ENCODE results near the gene XRCC6. TPM values are rescaled to one million over a fixed set of nuclear protein-coding genes. Genes with fewer than 3 reads are reported as not detected.
A peak's percentile ranks its signal among the peaks of the same experiment; 100 is the strongest.
"Not testable (repeated sequence)": the region's sequence is repeated elsewhere in the genome, so short reads cannot be mapped to it uniquely, and the experiment has no call there.

XRCC6 gene
- total RNA-seq, 2 donors from 2014 or later: 283 to 423 TPM

DNA sequence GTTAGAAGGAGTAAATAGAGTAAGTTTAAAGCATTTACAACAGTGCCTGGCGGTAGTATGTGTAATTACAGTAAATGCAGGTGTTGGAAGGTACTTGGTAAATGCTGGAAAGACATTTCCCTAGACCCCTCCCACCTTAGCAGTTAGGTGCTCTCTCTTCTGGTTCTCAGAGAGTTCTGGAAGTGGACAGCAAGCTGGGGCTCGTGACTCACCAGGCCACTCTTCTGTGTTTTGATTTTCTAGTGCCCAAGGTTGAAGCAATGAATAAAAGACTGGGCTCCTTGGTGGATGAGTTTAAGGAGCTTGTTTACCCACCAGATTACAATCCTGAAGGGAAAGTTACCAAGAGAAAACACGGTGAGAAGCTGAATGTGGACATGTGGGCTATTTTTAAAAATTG is 40.0 kb downstream of the XRCC6 start:
- no peaks in the 10 kb centered on the region for H3K9me3 Mint-ChIP-seq
- no peak for DNase-seq (ENCODE audit: low spot score in 2 of 2)
- H3K27ac Mint-ChIP-seq: peak overlapping the region; percentile 50 to 89
- H3K36me3 Mint-ChIP-seq: peaks cover 11 to 16% of the 10 kb centered on the region in 2 donors
- ATAC-seq: no peak

- DNase-seq (ENCODE audit: low spot score in 2 of 2): no peak
- peaks cover 11 to 16% of the 10 kb centered on the region in 2 donors for H3K36me3 Mint-ChIP-seq
- ATAC-seq: no peak
- H3K27ac Mint-ChIP-seq: no peak overlapping the region
- no peaks in the 10 kb centered on the region for H3K9me3 Mint-ChIP-seq
Measured at GRCh38 chr22:41661713-41662112, 40.6 kb downstream of the XRCC6 start.

DNA sequence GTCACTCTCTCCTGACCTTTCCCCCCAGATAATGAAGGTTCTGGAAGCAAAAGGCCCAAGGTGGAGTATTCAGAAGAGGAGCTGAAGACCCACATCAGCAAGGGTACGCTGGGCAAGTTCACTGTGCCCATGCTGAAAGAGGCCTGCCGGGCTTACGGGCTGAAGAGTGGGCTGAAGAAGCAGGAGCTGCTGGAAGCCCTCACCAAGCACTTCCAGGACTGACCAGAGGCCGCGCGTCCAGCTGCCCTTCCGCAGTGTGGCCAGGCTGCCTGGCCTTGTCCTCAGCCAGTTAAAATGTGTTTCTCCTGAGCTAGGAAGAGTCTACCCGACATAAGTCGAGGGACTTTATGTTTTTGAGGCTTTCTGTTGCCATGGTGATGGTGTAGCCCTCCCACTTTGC is 42.5 kb downstream of the XRCC6 start:
- not testable (repeated sequence) for H3K9me3 Mint-ChIP-seq
- H3K27ac Mint-ChIP-seq: peak overlapping the region; percentile 26 to 86

DNA sequence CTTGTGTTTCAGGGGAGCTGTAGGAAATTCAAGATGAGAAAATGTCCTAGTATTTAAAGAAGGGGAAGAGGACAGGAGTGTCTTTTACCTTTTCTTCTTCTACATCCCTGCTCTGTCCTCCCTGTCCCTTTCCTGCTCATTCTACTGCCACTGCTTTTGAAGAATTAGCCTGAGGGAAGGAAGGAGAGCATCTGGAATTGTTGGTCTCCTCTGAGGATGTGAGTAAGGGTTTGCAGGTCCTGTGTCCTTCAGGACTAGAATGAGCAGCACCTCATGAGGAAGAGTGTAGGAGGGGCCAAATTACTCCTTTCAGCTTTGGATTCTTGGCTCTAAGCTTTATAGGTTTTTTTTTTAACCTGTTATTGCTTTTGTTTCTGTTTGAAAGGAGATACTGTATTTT is 43.4 kb downstream of the XRCC6 start:
- Mint-ChIP-seq H3K27ac (peak overlapping the region; percentile 31 to 86), H3K36me3 (peaks cover 11 to 16% of the 10 kb centered on the region in 2 donors), H3K9me3 (no peaks in the 10 kb centered on the region)
- no peak for ATAC-seq
- DNase-seq (ENCODE audit: low spot score in 2 of 2): no peak

More for the DNA sequence above, 42.5 kb downstream of the XRCC6 start:
- peaks cover 11 to 16% of the 10 kb centered on the region in 2 donors for H3K36me3 Mint-ChIP-seq
- not testable (repeated sequence) for DNase-seq (ENCODE audit: low spot score in 2 of 2); ATAC-seq

- H3K9me3 Mint-ChIP-seq: no peaks in the 10 kb centered on the region
- H3K27ac Mint-ChIP-seq: peak overlapping the region in 1 of 2 donors; percentile 86
- peaks cover 9 to 15% of the 10 kb centered on the region in 2 donors for H3K36me3 Mint-ChIP-seq
- no peak for ATAC-seq
- DNase-seq (ENCODE audit: low spot score in 2 of 2): no peak
Measured at GRCh38 chr22:41664951-41665350, 43.9 kb downstream of the XRCC6 start.

DNA sequence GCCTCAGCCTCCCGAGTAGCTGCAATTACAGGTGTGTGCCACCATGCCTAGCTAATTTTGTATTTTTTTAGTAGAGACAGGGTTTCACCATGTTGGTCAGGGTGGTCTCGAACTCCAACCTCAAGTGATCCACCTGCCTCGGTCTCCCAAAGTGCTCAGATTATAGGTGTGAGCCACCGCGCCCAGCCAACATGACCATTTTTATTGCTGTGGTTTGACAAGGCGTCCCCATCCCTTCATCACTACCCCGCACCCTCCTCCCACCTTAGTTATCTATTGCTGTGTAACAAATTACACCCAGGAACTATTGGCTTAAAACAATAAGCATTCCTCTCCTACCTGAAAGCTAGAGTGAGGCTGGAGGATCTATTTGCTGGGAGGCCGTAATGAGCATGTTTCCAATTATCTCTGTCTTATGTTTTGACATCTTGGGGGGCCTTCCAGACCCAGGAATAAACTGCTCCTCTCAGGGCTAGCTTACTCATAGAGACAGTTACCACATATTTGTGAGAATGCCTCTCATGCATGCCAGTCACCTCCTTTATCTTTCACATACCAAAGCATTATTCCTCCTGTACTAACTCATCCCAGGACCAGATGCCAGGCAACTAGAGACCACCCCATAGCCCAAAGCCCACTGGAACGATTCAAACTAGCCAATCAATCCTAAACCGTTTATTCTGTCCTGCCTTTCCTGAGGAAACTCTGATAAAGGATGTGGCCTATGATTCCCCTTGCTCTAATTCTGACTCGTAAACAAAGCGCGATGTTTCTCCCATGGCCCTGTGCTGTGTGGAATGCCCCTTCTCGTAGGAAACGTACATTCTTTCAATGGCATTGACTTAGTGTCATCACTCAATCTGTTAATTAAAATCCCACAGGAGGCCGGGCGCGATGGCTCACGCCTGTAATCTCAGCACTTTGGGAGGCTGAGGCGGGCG is 48.1 kb downstream of the XRCC6 start:
- Mint-ChIP-seq H3K36me3 (peaks cover 0 to 4% of the 10 kb centered on the region in 2 donors), H3K9me3 (no peaks in the 10 kb centered on the region), H3K27ac (peak overlapping the region in 1 of 2 donors; percentile 46)
- ATAC-seq (no peak), DNase-seq (ENCODE audit: low spot score in 2 of 2) (no peak)

GRCh38 chr22:41672096-41672495 is 51.0 kb downstream of the XRCC6 start:
- not testable (repeated sequence) for ATAC-seq; H3K27ac Mint-ChIP-seq; H3K9me3 Mint-ChIP-seq; DNase-seq (ENCODE audit: low spot score in 2 of 2)
- H3K36me3 Mint-ChIP-seq: peaks cover 0 to 12% of the 10 kb centered on the region in 2 donors

DNA sequence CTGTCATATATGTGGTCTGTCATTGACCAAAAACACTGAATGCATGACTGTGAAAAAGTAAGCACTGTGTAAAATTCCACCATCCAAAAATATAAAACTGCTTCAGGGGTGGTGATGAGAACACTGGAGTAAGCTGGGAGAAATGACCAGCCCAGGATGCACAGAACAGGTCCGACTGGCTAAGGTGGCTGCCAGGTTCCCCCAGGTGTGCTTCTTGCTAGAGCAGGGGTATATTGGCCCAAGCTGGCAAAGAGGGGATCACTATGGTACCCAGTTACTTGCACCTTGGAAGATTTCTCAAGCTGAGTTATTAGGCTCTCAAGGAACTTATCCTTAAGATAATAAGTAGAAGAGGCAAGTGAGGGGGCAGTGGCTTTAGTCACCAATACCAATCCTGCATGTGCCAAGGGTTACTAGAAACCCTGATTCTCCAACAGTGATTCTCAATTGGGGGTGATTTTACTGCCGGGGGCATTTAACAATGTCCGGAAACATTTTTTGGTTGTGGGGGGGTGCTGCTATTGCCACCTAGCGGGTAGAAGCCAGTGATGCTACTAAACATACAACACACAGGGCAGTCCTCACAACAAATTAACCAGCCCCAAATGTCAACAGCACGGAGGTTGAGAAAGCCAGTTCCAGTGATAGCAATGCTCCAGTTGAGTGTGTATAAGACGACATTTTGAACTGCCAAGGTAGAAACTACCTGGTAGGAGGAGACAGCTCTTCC is 51.9 kb downstream of the XRCC6 start:
- Mint-ChIP-seq H3K36me3 (peaks cover 0 to 18% of the 10 kb centered on the region in 2 donors), H3K27ac (no peak overlapping the region), H3K9me3 (no peaks in the 10 kb centered on the region)
- DNase-seq (ENCODE audit: low spot score in 2 of 2) (no peak), ATAC-seq (no peak)

GRCh38 chr22:41674846-41675340 is 53.8 kb downstream of the XRCC6 start:
- H3K36me3 Mint-ChIP-seq: peaks cover 0 to 18% of the 10 kb centered on the region in 2 donors
- H3K27ac Mint-ChIP-seq: peak overlapping the region in 1 of 2 donors; percentile 57
- no peaks in the 10 kb centered on the region for H3K9me3 Mint-ChIP-seq
- no peak for ATAC-seq
- no peak for DNase-seq (ENCODE audit: low spot score in 2 of 2)

- ATAC-seq (no peak), DNase-seq (ENCODE audit: low spot score in 2 of 2) (no peak)
- no peaks in the 10 kb centered on the region for H3K9me3 Mint-ChIP-seq
- H3K27ac Mint-ChIP-seq: no peak overlapping the region
- H3K36me3 Mint-ChIP-seq: peaks cover 0 to 18% of the 10 kb centered on the region in 2 donors
Measured at GRCh38 chr22:41676134-41676533, 55.0 kb downstream of the XRCC6 start.

GRCh38 chr22:41681616-41682015 is 60.5 kb downstream of the XRCC6 start:
- no peaks in the 10 kb centered on the region for H3K9me3 Mint-ChIP-seq
- ATAC-seq (peak in 1 of 2 donors; percentile 24), DNase-seq (ENCODE audit: low spot score in 2 of 2) (no peak)
- peaks cover 5 to 12% of the 10 kb centered on the region in 2 donors for H3K36me3 Mint-ChIP-seq
- H3K27ac Mint-ChIP-seq: peak overlapping the region; percentile 93 to 99

DNA sequence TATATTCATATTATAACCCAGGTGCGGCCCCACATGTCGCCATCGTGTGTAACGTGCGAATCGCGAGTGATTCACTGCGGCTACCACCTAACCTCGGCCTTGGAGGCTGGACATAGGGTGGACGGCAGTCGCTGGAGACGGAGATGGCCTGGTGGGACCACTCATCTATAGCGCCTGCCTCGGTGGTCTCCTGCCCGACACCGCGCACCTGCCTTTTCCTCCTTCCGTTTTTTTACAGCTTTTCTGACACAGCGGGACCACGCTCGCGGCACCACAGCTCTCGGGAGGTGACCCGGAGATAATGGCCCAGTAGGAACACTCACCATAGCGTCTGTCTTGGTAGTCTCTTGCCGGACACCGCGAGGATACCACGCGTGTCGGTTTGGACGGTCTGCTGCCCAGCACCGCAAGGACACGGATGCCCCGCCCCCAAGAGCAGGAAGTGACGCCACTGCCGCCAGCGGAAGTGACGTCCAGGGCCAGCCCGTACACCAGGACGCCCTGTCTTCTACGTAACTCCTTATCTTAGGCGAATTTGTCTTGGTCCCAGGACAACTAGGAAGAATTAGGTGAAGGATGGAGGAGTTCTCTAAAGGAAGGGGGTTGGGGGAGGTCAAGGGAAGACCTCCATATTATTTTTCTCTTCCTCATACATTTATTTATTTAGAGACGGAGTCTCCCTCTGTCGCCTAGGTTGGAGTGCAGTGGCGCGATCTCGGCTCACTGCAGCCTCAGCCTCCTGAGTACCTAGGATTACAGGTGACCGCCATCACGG is 61.1 kb downstream of the XRCC6 start:
- Mint-ChIP-seq H3K36me3 (peaks cover 5 to 12% of the 10 kb centered on the region in 2 donors), H3K9me3 (no peaks in the 10 kb centered on the region), H3K27ac (peak overlapping the region; percentile 93 to 99)
- peak; percentile 99 for ATAC-seq
- DNase-seq (ENCODE audit: low spot score in 2 of 2): peak; percentile 87

DNA sequence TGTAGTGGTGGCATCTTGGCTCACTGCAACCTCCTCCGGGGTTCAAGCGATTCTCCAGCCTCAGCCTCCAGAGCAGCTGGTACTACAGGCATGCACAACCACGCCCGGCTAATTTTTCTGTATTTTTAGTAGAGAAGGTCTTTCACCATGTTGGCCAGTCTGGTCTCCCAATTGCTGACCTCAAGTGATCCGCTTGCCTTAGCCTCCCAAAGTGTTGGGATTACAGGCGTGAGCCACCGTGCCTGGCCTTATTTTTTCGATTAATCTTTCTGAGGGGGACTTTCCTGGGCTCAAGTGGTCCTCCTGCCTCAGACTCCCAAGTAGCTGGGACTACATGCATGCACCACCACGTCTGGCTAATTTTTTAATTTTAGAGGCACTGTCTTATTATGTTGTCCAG is 62.0 kb downstream of the XRCC6 start:
- no peak for ATAC-seq
- peaks cover 13 to 15% of the 10 kb centered on the region in 2 donors for H3K36me3 Mint-ChIP-seq

DNA sequence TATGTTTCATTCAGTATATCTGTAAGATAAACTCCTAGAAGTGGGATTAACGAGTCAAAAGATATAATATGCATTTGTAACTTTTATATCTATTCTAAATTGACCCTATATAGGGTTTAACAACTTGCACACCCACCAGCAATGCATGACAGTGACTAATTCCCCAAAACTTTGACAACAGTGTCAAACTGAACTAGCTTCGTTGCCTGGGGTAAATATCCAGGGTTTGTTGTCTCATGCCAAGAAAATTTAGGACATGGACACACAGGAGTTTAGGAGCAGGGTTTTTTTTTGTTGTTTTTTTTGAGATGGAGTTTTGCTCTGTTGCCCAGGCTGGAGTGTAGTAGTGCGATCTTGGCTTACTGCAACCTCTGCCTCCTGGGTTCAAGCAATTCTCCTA is 62.5 kb downstream of the XRCC6 start:
- H3K27ac Mint-ChIP-seq: peak overlapping the region in 1 of 2 donors; percentile 79
- DNase-seq (ENCODE audit: low spot score in 2 of 2) (no peak), ATAC-seq (no peak)
- H3K9me3 Mint-ChIP-seq: no peaks in the 10 kb centered on the region
- H3K36me3 Mint-ChIP-seq: peaks cover 19 to 21% of the 10 kb centered on the region in 2 donors

More for the DNA sequence above, 62.0 kb downstream of the XRCC6 start:
- no peak for DNase-seq (ENCODE audit: low spot score in 2 of 2)
- Mint-ChIP-seq H3K9me3 (no peaks in the 10 kb centered on the region), H3K27ac (peak overlapping the region; percentile 93 to 99)

GRCh38 chr22:41684194-41684593 is 63.1 kb downstream of the XRCC6 start:
- Mint-ChIP-seq H3K36me3 (peaks cover 23 to 26% of the 10 kb centered on the region in 2 donors), H3K27ac (no peak overlapping the region), H3K9me3 (no peaks in the 10 kb centered on the region)
- ATAC-seq (no peak), DNase-seq (ENCODE audit: low spot score in 2 of 2) (no peak)

DNA sequence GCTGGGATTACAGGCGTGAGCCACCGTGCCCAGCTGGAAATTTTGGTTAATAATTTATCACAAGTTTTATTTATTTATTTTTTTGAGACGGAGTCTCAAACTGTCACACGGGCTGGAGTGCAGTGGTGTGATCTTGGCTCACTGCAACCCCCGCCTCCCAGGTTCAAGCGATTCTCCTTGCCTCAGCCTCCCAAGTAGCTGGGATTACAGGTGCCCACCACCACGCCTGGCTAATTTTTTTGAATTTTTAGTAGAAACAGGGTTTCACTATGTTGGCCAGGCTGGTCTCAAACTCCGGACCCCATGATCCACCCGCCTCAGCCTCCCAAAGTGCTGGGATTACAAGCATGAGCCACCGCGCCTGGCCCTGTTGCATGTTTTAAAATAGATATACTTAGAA is 65.8 kb downstream of the XRCC6 start:
- not testable (repeated sequence) for H3K9me3 Mint-ChIP-seq; DNase-seq (ENCODE audit: low spot score in 2 of 2); ATAC-seq
- H3K27ac Mint-ChIP-seq: peak overlapping the region; percentile 93 to 99
- H3K36me3 Mint-ChIP-seq: peaks cover 23 to 26% of the 10 kb centered on the region in 2 donors
